ENCODE data around the gene RNFT2.

DNA sequence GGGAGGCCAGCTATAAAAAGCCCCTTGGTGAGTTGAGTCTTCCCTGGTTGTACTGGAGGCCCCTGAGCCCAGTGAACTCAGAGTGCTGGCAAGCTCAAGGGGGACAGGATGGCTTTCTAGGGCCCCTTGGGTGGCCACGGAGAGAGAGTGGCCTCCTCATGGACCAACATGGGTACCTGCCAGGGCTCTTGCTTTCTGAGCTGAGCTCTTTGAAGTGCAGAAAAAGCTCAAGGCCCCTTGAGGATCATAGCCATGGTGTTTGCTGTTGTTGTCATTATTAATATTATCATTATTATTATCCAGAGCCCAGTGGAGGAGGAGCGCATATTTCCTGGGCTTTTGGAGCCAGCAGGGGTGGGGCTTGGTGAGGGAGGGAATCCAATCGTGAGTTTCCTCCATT is 6.7 kb downstream of the RNFT2 start:
- TF ChIP-seq, protein P1, sequence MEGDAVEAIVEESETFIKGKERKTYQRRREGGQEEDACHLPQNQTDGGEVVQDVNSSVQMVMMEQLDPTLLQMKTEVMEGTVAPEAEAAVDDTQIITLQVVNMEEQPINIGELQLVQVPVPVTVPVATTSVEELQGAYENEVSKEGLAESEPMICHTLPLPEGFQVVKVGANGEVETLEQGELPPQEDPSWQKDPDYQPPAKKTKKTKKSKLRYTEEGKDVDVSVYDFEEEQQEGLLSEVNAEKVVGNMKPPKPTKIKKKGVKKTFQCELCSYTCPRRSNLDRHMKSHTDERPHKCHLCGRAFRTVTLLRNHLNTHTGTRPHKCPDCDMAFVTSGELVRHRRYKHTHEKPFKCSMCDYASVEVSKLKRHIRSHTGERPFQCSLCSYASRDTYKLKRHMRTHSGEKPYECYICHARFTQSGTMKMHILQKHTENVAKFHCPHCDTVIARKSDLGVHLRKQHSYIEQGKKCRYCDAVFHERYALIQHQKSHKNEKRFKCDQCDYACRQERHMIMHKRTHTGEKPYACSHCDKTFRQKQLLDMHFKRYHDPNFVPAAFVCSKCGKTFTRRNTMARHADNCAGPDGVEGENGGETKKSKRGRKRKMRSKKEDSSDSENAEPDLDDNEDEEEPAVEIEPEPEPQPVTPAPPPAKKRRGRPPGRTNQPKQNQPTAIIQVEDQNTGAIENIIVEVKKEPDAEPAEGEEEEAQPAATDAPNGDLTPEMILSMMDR (IDR thresholded peaks at IDR 0.05) = no peak
- no peak for TF ChIP-seq POLR2A (IDR thresholded peaks at IDR 0.05)

Measured in lower leg skin (tissue), 3 donors.